Measurements from ENCODE around the gene IL36A. TPM values are rescaled to one million over a fixed set of nuclear protein-coding genes. Genes with fewer than 3 reads are reported as not detected.

The IL36A gene
- polyA plus RNA-seq, 1 of the 3 experiments (the other 2 are of a cell fraction), result not detected

GRCh38 chr2:112995346-112995920, 9.8 kb upstream of the IL36A start:
- Histone ChIP-seq H3K4me1 (ENCODE audit: control insufficient read depth in 1 of 2, insufficient read depth in 2 of 2, low read depth in 1 of 2, low read length in 1 of 2) (no peaks in the 10 kb centered on the region), H3K27ac (ENCODE audit: low read depth in 2 of 2, low read length in 1 of 2) (no peak overlapping the region), H3K4me3 (ENCODE audit: low read depth in 2 of 2, low read length in 1 of 2) (peak overlapping the region in 1 of 2 experiments; percentile 23; a peak in 1 of 4 replicates), H3K9me3 (no peaks in the 10 kb centered on the region), H4K20me1 (ENCODE audit: insufficient read depth) (no peaks in the 10 kb centered on the region), H3K36me3 (replicated peaks in 1 of 2; ENCODE audit: control insufficient read depth in 1 of 2, insufficient read depth in 2 of 2, low read length in 1 of 2) (no peaks in the 10 kb centered on the region), H3K79me2 (ENCODE audit: insufficient read depth) (no peaks in the 10 kb centered on the region; the same call in 1 of the 2 replicates), H3K9ac (no peak overlapping the region), H3K9me2 (no peaks in the 10 kb centered on the region), H3K4me2 (peak overlapping the region; percentile 45), H3K27me3 (ENCODE audit: insufficient read depth) (no peaks in the 10 kb centered on the region; the same call in 1 of the 2 replicates), H3F3A (replicated peaks; ENCODE audit: insufficient read depth) (no peaks in the 10 kb centered on the region), H2AFZ (ENCODE audit: low read depth) (no peak overlapping the region)
- DNase-seq, result no peak
- 29% methylated on average over 14 of the region's 14 CpGs for WGBS (ENCODE audit: low lambda C conversion rate)
- POLR2A ChIA-PET, result no interaction called here
- no peak for TF ChIP-seq NFIC (IDR thresholded peaks at IDR 0.05; ENCODE audit: borderline replicate concordance)
- TF ChIP-seq REST (IDR thresholded peaks at IDR 0.05; ENCODE audit: low read depth, low read length), result no peak
- TF ChIP-seq, protein P1, sequence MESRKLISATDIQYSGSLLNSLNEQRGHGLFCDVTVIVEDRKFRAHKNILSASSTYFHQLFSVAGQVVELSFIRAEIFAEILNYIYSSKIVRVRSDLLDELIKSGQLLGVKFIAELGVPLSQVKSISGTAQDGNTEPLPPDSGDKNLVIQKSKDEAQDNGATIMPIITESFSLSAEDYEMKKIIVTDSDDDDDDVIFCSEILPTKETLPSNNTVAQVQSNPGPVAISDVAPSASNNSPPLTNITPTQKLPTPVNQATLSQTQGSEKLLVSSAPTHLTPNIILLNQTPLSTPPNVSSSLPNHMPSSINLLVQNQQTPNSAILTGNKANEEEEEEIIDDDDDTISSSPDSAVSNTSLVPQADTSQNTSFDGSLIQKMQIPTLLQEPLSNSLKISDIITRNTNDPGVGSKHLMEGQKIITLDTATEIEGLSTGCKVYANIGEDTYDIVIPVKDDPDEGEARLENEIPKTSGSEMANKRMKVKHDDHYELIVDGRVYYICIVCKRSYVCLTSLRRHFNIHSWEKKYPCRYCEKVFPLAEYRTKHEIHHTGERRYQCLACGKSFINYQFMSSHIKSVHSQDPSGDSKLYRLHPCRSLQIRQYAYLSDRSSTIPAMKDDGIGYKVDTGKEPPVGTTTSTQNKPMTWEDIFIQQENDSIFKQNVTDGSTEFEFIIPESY (IDR thresholded peaks at IDR 0.05; ENCODE audit: borderline replicate concordance, low read depth), result no peak
- TF ChIP-seq SIN3A (IDR thresholded peaks at IDR 0.05; ENCODE audit: borderline replicate concordance, low read depth, low read length), result no peak
- no peak for TF ChIP-seq MXI1 (IDR thresholded peaks at IDR 0.05; ENCODE audit: low read depth, low read length)
- TF ChIP-seq, protein P2, sequence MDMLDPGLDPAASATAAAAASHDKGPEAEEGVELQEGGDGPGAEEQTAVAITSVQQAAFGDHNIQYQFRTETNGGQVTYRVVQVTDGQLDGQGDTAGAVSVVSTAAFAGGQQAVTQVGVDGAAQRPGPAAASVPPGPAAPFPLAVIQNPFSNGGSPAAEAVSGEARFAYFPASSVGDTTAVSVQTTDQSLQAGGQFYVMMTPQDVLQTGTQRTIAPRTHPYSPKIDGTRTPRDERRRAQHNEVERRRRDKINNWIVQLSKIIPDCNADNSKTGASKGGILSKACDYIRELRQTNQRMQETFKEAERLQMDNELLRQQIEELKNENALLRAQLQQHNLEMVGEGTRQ (IDR thresholded peaks at IDR 0.05; ENCODE audit: borderline replicate concordance, low read depth, low read length), result no peak
- TF ChIP-seq RFX5 (IDR thresholded peaks at IDR 0.05; ENCODE audit: low read length), result no peak
- no peak for TF ChIP-seq JUND (IDR thresholded peaks at IDR 0.05)
- no peak for TF ChIP-seq GATA2 (CRISPR knock-in tag; IDR thresholded peaks at IDR 0.05)
- TF ChIP-seq ELF1 (IDR thresholded peaks at IDR 0.05), result no peak
- no peak for TF ChIP-seq EP300 (IDR thresholded peaks at IDR 0.05; ENCODE audit: borderline replicate concordance in 1 of 2, low read depth in 1 of 2, low read length in 1 of 2)
- TF ChIP-seq CHD2 (IDR thresholded peaks at IDR 0.05; ENCODE audit: low read length, partially characterized antibody), result no peak
- TF ChIP-seq, protein P3, sequence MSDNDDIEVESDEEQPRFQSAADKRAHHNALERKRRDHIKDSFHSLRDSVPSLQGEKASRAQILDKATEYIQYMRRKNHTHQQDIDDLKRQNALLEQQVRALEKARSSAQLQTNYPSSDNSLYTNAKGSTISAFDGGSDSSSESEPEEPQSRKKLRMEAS (IDR thresholded peaks at IDR 0.05; ENCODE audit: low read depth), result no peak
- TF ChIP-seq NRF1 (IDR thresholded peaks at IDR 0.05; ENCODE audit: low read depth, low read length), result no peak
- CTCF ChIA-PET, result interaction anchor here (1.0 kb wide), 1 partner anchor 395 kb away, joined by 3 read pairs; no protein-coding TSS in a partner anchor
